ENCODE measurements around the gene NDUFAF5.

GRCh38 chr20:13745784-13746183 lies 39.0 kb upstream of the NDUFAF5 start:
- TF ChIP-seq, protein P1, sequence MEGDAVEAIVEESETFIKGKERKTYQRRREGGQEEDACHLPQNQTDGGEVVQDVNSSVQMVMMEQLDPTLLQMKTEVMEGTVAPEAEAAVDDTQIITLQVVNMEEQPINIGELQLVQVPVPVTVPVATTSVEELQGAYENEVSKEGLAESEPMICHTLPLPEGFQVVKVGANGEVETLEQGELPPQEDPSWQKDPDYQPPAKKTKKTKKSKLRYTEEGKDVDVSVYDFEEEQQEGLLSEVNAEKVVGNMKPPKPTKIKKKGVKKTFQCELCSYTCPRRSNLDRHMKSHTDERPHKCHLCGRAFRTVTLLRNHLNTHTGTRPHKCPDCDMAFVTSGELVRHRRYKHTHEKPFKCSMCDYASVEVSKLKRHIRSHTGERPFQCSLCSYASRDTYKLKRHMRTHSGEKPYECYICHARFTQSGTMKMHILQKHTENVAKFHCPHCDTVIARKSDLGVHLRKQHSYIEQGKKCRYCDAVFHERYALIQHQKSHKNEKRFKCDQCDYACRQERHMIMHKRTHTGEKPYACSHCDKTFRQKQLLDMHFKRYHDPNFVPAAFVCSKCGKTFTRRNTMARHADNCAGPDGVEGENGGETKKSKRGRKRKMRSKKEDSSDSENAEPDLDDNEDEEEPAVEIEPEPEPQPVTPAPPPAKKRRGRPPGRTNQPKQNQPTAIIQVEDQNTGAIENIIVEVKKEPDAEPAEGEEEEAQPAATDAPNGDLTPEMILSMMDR (IDR thresholded peaks at IDR 0.05; ENCODE audit: insufficient read depth, low read length, poor library complexity, severe bottlenecking), result no peak
- no peak for TF ChIP-seq EZH2phosphoT487 (conservative IDR thresholded peaks at IDR 0.05; ENCODE audit: low read length)

Data from SU-DHL-6 (cell line).